K562 (cell line): Measurements from ENCODE around the gene RABGAP1L. TPM values are rescaled to one million over a fixed set of nuclear protein-coding genes. Genes with fewer than 3 reads are reported as not detected.

Experiments
- E2F1 ChIP-seq: sonication (generic); formaldehyde crosslinking; IDR thresholded peaks from 2 replicates; pipeline ENCODE4 v1.8.1; 2023; ENCODE audit warnings: mild to moderate bottlenecking, missing genetic modification reagents, moderate library complexity
- ERF ChIP-seq: fragments of 450-650 bp; formaldehyde crosslinking; IDR thresholded peaks from 2 replicates; pipeline ENCODE4 v1.4.0; 2020; ENCODE audit warnings: mild to moderate bottlenecking, mixed read lengths
- SIX5 ChIP-seq, 2 experiments: IDR thresholded peaks; 2 replicates each; pipeline ENCODE4 v1.6.1; 2011; ENCODE audit warnings: low read length in 2 of 2, borderline replicate concordance in 1 of 2, low read depth in 1 of 2, mild to moderate bottlenecking in 1 of 2, moderate library complexity in 1 of 2; ENCODE audit not compliant: insufficient read depth in 1 of 2
- SMAD2 ChIP-seq: fragments of 150-350 bp; IDR thresholded peaks from 2 replicates; pipeline ENCODE4 v1.6.1; 2014; ENCODE audit warnings: low read depth, mild to moderate bottlenecking, low read length
- ZNF407 ChIP-seq: fragments of 450-650 bp; IDR thresholded peaks from 2 replicates; pipeline ENCODE4 v1.6.1; 2016; ENCODE audit warnings: low read depth
- ZNF507 ChIP-seq: conservative IDR thresholded peaks from 2 replicates; pipeline ENCODE4 v1.6.1; 2017; ENCODE audit warnings: missing genetic modification characterization, missing compliant biosample characterization
- ZNF766 ChIP-seq: fragments of 200-800 bp; sonication (Bioruptor generic); conservative IDR thresholded peaks from 2 replicates; pipeline ENCODE4 v1.6.1; 2016; ENCODE audit warnings: missing genetic modification characterization, missing compliant biosample characterization
- polyA plus RNA-seq, 8 experiments: library from polyadenylated mRNA; depleted of rRNA in 4 of 8; stranded (reverse) in 5 of 8; unstranded in 3 of 8; fragments of >200 nt; fragmentation: Nextera tagmentation in 2 of 8; fragmentation: Illumina TruSeq in 1 of 8; extraction: Ambion mirVana in 2 of 8; extraction: Trizol in 1 of 8; gene quantifications; 2 replicates each; pipeline versions ENCODE4 v1.2.1 to v1.2.3, GENCODE V29; 2011 to 2014; ENCODE audit warnings: inconsistent platforms in 1 of 8, missing spikeins in 1 of 8
- total RNA-seq, 7 experiments: library from RNA; depleted of rRNA in 6 of 7; stranded (reverse); fragments of >200 nt in 6 of 7; fragmentation: Illumina TruSeq in 2 of 7; extraction: Trizol in 2 of 7; gene quantifications; 2 replicates each; pipeline versions ENCODE4 v1.2.1 to v1.2.3, GENCODE V29; 2011 to 2021; ENCODE audit warnings: low replicate concordance in 1 of 7
- TF ChIP-seq, protein P1 (sequence below), 3 experiments: fragments of 200-800 bp in 1 of 3; fragments of 250-450 bp in 1 of 3; fragments of 450-650 bp in 1 of 3; sonication (Bioruptor Pico) in 1 of 3; sonication (Bioruptor generic) in 1 of 3; formaldehyde crosslinking in 1 of 3; IDR thresholded peaks; 2 replicates each; pipeline versions ENCODE4 v1.6.1 to v1.8.0; 2016 to 2022; ENCODE audit warnings: mild to moderate bottlenecking in 2 of 3, missing genetic modification characterization in 2 of 3, missing compliant biosample characterization in 1 of 3, moderate library complexity in 1 of 3
- TF ChIP-seq, protein P2 (sequence below): IDR thresholded peaks from 3 replicates; pipeline ENCODE4 v1.6.1; 2011; ENCODE audit warnings: borderline replicate concordance, mild to moderate bottlenecking, moderate library complexity; ENCODE audit not compliant: insufficient read length; ENCODE audit errors: extremely low read depth

RABGAP1L gene
- total and polyA plus RNA-seq, 9 of the 15 experiments (the other 6 are each of a cell fraction or from before 2014, with no cell fraction given): 16.5 to 44.9 (median 26.7) TPM

- TF ChIP-seq ZNF407 (no peak), ERF (no peak), ZNF507 (tag) (no peak), SIX5 (IDR thresholded peaks at IDR 0.05; ENCODE audit: borderline replicate concordance in 1 of 2, insufficient read depth in 1 of 2, low read depth in 1 of 2, low read length in 2 of 2) (no peak), SMAD2 (no peak), ZNF766 (CRISPR knock-in tag) (no peak), E2F1 (CRISPR knock-in tag) (no peak)
- TF ChIP-seq, protein P1, sequence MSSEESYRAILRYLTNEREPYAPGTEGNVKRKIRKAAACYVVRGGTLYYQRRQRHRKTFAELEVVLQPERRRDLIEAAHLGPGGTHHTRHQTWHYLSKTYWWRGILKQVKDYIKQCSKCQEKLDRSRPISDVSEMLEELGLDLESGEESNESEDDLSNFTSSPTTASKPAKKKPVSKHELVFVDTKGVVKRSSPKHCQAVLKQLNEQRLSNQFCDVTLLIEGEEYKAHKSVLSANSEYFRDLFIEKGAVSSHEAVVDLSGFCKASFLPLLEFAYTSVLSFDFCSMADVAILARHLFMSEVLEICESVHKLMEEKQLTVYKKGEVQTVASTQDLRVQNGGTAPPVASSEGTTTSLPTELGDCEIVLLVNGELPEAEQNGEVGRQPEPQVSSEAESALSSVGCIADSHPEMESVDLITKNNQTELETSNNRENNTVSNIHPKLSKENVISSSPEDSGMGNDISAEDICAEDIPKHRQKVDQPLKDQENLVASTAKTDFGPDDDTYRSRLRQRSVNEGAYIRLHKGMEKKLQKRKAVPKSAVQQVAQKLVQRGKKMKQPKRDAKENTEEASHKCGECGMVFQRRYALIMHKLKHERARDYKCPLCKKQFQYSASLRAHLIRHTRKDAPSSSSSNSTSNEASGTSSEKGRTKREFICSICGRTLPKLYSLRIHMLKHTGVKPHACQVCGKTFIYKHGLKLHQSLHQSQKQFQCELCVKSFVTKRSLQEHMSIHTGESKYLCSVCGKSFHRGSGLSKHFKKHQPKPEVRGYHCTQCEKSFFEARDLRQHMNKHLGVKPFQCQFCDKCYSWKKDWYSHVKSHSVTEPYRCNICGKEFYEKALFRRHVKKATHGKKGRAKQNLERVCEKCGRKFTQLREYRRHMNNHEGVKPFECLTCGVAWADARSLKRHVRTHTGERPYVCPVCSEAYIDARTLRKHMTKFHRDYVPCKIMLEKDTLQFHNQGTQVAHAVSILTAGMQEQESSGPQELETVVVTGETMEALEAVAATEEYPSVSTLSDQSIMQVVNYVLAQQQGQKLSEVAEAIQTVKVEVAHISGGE (CRISPR knock-in tag; IDR thresholded peaks at IDR 0.05): no peak
- TF ChIP-seq, protein P2, sequence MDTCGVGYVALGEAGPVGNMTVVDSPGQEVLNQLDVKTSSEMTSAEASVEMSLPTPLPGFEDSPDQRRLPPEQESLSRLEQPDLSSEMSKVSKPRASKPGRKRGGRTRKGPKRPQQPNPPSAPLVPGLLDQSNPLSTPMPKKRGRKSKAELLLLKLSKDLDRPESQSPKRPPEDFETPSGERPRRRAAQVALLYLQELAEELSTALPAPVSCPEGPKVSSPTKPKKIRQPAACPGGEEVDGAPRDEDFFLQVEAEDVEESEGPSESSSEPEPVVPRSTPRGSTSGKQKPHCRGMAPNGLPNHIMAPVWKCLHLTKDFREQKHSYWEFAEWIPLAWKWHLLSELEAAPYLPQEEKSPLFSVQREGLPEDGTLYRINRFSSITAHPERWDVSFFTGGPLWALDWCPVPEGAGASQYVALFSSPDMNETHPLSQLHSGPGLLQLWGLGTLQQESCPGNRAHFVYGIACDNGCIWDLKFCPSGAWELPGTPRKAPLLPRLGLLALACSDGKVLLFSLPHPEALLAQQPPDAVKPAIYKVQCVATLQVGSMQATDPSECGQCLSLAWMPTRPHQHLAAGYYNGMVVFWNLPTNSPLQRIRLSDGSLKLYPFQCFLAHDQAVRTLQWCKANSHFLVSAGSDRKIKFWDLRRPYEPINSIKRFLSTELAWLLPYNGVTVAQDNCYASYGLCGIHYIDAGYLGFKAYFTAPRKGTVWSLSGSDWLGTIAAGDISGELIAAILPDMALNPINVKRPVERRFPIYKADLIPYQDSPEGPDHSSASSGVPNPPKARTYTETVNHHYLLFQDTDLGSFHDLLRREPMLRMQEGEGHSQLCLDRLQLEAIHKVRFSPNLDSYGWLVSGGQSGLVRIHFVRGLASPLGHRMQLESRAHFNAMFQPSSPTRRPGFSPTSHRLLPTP: no peak
Observed at GRCh38 chr1:174123843-174124242, 35.5 kb upstream of the RABGAP1L start (continued).
